ENCODE results near the gene GPR108. TPM values are rescaled to one million over a fixed set of nuclear protein-coding genes. Genes with fewer than 3 reads are reported as not detected.

The GPR108 gene
- total RNA-seq, 5 donors from 2014 or later (not counting 1 experiment from before 2014, with no cell fraction given): 51.8 to 83.3 (median 58.4) TPM

- Mint-ChIP-seq H3K27ac (no peak overlapping the region), H3K4me3 (no peak overlapping the region), H3K36me3 (no peaks in the 10 kb centered on the region), H3K27me3 (peaks cover 33 to 36% of the 10 kb centered on the region in 2 donors), H3K9me3 (no peaks in the 10 kb centered on the region), H3K4me1 (peaks cover 10 to 16% (median 12%) of the 10 kb centered on the region in 3 donors)
- Histone ChIP-seq H3K36me3 (ENCODE audit: control insufficient read depth in 2 of 2, extremely low read depth in 1 of 2, insufficient read depth in 1 of 2, low read length in 1 of 2) (no peaks in the 10 kb centered on the region), H3K27ac (ENCODE audit: low read length) (no peak overlapping the region), H3K27me3 (replicated peaks in 1 of 2; ENCODE audit: control insufficient read depth in 2 of 2, extremely low read depth in 1 of 2, insufficient read depth in 2 of 2, low read length in 1 of 2) (peaks cover 0 to 53% of the 10 kb centered on the region in 2 experiments), H3K4me3 (ENCODE audit: control insufficient read depth in 1 of 2, extremely low read depth in 1 of 2, low read length in 1 of 2) (no peak overlapping the region), H3K9me3 (no peaks in the 10 kb centered on the region), H3K4me1 (ENCODE audit: control insufficient read depth in 1 of 2, extremely low read depth in 1 of 2, insufficient read depth in 2 of 2, low read length in 2 of 2) (peaks cover 0 to 7% of the 10 kb centered on the region in 2 experiments)
- ChIA-PET CTCF (no interaction called here), POLR2A (no interaction called here)
- ATAC-seq (replicated peaks in 1 of 4): no peak
- DNase-seq: no peak
- WGBS (ENCODE audit: insufficient coverage): 80% methylated on average over 15 of the region's 16 CpGs
Measured at GRCh38 chr19:6707658-6708018, 29.7 kb downstream of the GPR108 start.

GRCh38 chr19:6707011-6707657, 30.2 kb downstream of the GPR108 start:
- H3K4me3 ChIP-seq (ENCODE audit: control insufficient read depth in 1 of 2, extremely low read depth in 1 of 2, low read length in 1 of 2): no peak overlapping the region
- Mint-ChIP-seq H3K27me3 (peaks cover 33% of the 10 kb centered on the region in 2 donors), H3K4me3 (no peak overlapping the region), H3K4me1 (peaks cover 10 to 16% (median 12%) of the 10 kb centered on the region in 3 donors), H3K9me3 (no peaks in the 10 kb centered on the region), H3K36me3 (no peaks in the 10 kb centered on the region), H3K27ac (no peak overlapping the region)
- CTCF ChIA-PET: no interaction called here
- peaks cover 0 to 56% of the 10 kb centered on the region in 2 experiments for H3K27me3 ChIP-seq (replicated peaks in 1 of 2; ENCODE audit: control insufficient read depth in 2 of 2, extremely low read depth in 1 of 2, insufficient read depth in 2 of 2, low read length in 1 of 2)
- WGBS (ENCODE audit: insufficient coverage): 93% methylated on average over 24 of the region's 44 CpGs
- H3K9me3 ChIP-seq: no peaks in the 10 kb centered on the region
- POLR2A ChIA-PET: no interaction called here
- H3K4me1 ChIP-seq (ENCODE audit: control insufficient read depth in 1 of 2, extremely low read depth in 1 of 2, insufficient read depth in 2 of 2, low read length in 2 of 2): peaks cover 0 to 7% of the 10 kb centered on the region in 2 experiments
- ATAC-seq (replicated peaks in 1 of 4): no peak
- no peaks in the 10 kb centered on the region for H3K36me3 ChIP-seq (ENCODE audit: control insufficient read depth in 2 of 2, extremely low read depth in 1 of 2, insufficient read depth in 1 of 2, low read length in 1 of 2)
- DNase-seq: no peak
- no peak overlapping the region for H3K27ac ChIP-seq (ENCODE audit: low read length)

- Mint-ChIP-seq H3K27me3 (peaks cover 33% of the 10 kb centered on the region in 2 donors), H3K9me3 (no peaks in the 10 kb centered on the region), H3K4me1 (peaks cover 10 to 16% (median 12%) of the 10 kb centered on the region in 3 donors), H3K36me3 (no peaks in the 10 kb centered on the region), H3K27ac (no peak overlapping the region), H3K4me3 (no peak overlapping the region)
- Histone ChIP-seq H3K4me3 (ENCODE audit: control insufficient read depth in 1 of 2, extremely low read depth in 1 of 2, low read length in 1 of 2) (no peak overlapping the region), H3K9me3 (no peaks in the 10 kb centered on the region), H3K27me3 (replicated peaks in 1 of 2; ENCODE audit: control insufficient read depth in 2 of 2, extremely low read depth in 1 of 2, insufficient read depth in 2 of 2, low read length in 1 of 2) (peaks cover 0 to 55% of the 10 kb centered on the region in 2 experiments), H3K4me1 (ENCODE audit: control insufficient read depth in 1 of 2, extremely low read depth in 1 of 2, insufficient read depth in 2 of 2, low read length in 2 of 2) (peaks cover 0 to 7% of the 10 kb centered on the region in 2 experiments), H3K27ac (ENCODE audit: low read length) (no peak overlapping the region), H3K36me3 (ENCODE audit: control insufficient read depth in 2 of 2, extremely low read depth in 1 of 2, insufficient read depth in 1 of 2, low read length in 1 of 2) (no peaks in the 10 kb centered on the region)
- WGBS (ENCODE audit: insufficient coverage): no CpG with 5 or more reads among the region's 3 CpGs
- ATAC-seq (replicated peaks in 1 of 4) (no peak), DNase-seq (no peak)
- ChIA-PET CTCF (no interaction called here), POLR2A (no interaction called here)
Measured at GRCh38 chr19:6706633-6706958, 30.8 kb downstream of the GPR108 start.

GRCh38 chr19:6705931-6706632, 31.3 kb downstream of the GPR108 start:
- peaks cover 30% of the 10 kb centered on the region in 2 donors for H3K27me3 Mint-ChIP-seq
- no peaks in the 10 kb centered on the region for H3K36me3 Mint-ChIP-seq
- Histone ChIP-seq H3K4me3 (ENCODE audit: control insufficient read depth in 1 of 2, extremely low read depth in 1 of 2, low read length in 1 of 2) (no peak overlapping the region), H3K9me3 (no peaks in the 10 kb centered on the region), H3K27ac (ENCODE audit: low read length) (no peak overlapping the region), H3K27me3 (replicated peaks in 1 of 2; ENCODE audit: control insufficient read depth in 2 of 2, extremely low read depth in 1 of 2, insufficient read depth in 2 of 2, low read length in 1 of 2) (peaks cover 0 to 50% of the 10 kb centered on the region in 2 experiments), H3K36me3 (ENCODE audit: control insufficient read depth in 2 of 2, extremely low read depth in 1 of 2, insufficient read depth in 1 of 2, low read length in 1 of 2) (no peaks in the 10 kb centered on the region), H3K4me1 (ENCODE audit: control insufficient read depth in 1 of 2, extremely low read depth in 1 of 2, insufficient read depth in 2 of 2, low read length in 2 of 2) (peaks cover 0 to 7% of the 10 kb centered on the region in 2 experiments)
- CTCF ChIA-PET: no interaction called here
- no peaks in the 10 kb centered on the region for H3K9me3 Mint-ChIP-seq
- POLR2A ChIA-PET: no interaction called here
- ATAC-seq (replicated peaks in 1 of 4) (no peak), DNase-seq (no peak)
- whole genome bisulfite sequencing (ENCODE audit: insufficient coverage): 93% methylated on average over 5 of the region's 11 CpGs
- H3K4me3 Mint-ChIP-seq: no peak overlapping the region
- no peak overlapping the region for H3K27ac Mint-ChIP-seq
- H3K4me1 Mint-ChIP-seq: peaks cover 9 to 12% (median 10%) of the 10 kb centered on the region in 3 donors

- Mint-ChIP-seq H3K4me1 (peaks cover 0 to 4% (median 0%) of the 10 kb centered on the region in 3 donors), H3K4me3 (no peak overlapping the region), H3K36me3 (no peaks in the 10 kb centered on the region), H3K27me3 (no peaks in the 10 kb centered on the region), H3K9me3 (no peaks in the 10 kb centered on the region), H3K27ac (no peak overlapping the region)
- Histone ChIP-seq H3K9me3 (no peaks in the 10 kb centered on the region), H3K36me3 (ENCODE audit: control insufficient read depth in 2 of 2, extremely low read depth in 1 of 2, insufficient read depth in 1 of 2, low read length in 1 of 2) (no peaks in the 10 kb centered on the region), H3K4me3 (ENCODE audit: control insufficient read depth in 1 of 2, extremely low read depth in 1 of 2, low read length in 1 of 2) (no peak overlapping the region), H3K27me3 (replicated peaks in 1 of 2; ENCODE audit: control insufficient read depth in 2 of 2, extremely low read depth in 1 of 2, insufficient read depth in 2 of 2, low read length in 1 of 2) (peaks cover 0 to 4% of the 10 kb centered on the region in 2 experiments), H3K4me1 (ENCODE audit: control insufficient read depth in 1 of 2, extremely low read depth in 1 of 2, insufficient read depth in 2 of 2, low read length in 2 of 2) (no peaks in the 10 kb centered on the region), H3K27ac (ENCODE audit: low read length) (no peak overlapping the region)
- DNase-seq: no peak
- CTCF ChIA-PET: no interaction called here
- POLR2A ChIA-PET: no interaction called here
- ATAC-seq (replicated peaks in 1 of 4): no peak
- 82% methylated on average over 3 of the region's 8 CpGs for WGBS (ENCODE audit: insufficient coverage)
Measured at GRCh38 chr19:6700586-6701316, 36.6 kb downstream of the GPR108 start.

GRCh38 chr19:6699935-6700334, 37.4 kb downstream of the GPR108 start:
- Mint-ChIP-seq H3K4me3 (no peak overlapping the region), H3K27me3 (no peaks in the 10 kb centered on the region), H3K36me3 (no peaks in the 10 kb centered on the region), H3K4me1 (peaks cover 0 to 4% (median 0%) of the 10 kb centered on the region in 3 donors), H3K9me3 (no peaks in the 10 kb centered on the region), H3K27ac (no peak overlapping the region)
- Histone ChIP-seq H3K4me1 (ENCODE audit: control insufficient read depth in 1 of 2, extremely low read depth in 1 of 2, insufficient read depth in 2 of 2, low read length in 2 of 2) (no peaks in the 10 kb centered on the region), H3K27ac (ENCODE audit: low read length) (no peak overlapping the region), H3K4me3 (ENCODE audit: control insufficient read depth in 1 of 2, extremely low read depth in 1 of 2, low read length in 1 of 2) (no peak overlapping the region), H3K27me3 (replicated peaks in 1 of 2; ENCODE audit: control insufficient read depth in 2 of 2, extremely low read depth in 1 of 2, insufficient read depth in 2 of 2, low read length in 1 of 2) (peaks cover 0 to 4% of the 10 kb centered on the region in 2 experiments), H3K36me3 (ENCODE audit: control insufficient read depth in 2 of 2, extremely low read depth in 1 of 2, insufficient read depth in 1 of 2, low read length in 1 of 2) (no peaks in the 10 kb centered on the region), H3K9me3 (no peaks in the 10 kb centered on the region)
- POLR2A ChIA-PET: no interaction called here
- ATAC-seq (replicated peaks in 1 of 4): no peak
- no peak for DNase-seq
- CTCF ChIA-PET: no interaction called here
